Fibroblast of the aortic adventitia (primary cell): Measurements from ENCODE around the gene LRCH1. TPM values are rescaled to one million over a fixed set of nuclear protein-coding genes. Genes with fewer than 3 reads are reported as not detected.

Experiments
- DNase-seq: peaks from one replicate; pipeline ENCODE4 v3.0.0-alpha.2; 2010; ENCODE audit warnings: low read depth
- H3K4me3 ChIP-seq: 2 replicates; pipeline ENCODE4 v1.5.1; 2011; ENCODE audit warnings: low read depth, mild to moderate bottlenecking, control low read depth, low read length, moderate library complexity
- CTCF ChIP-seq: IDR thresholded peaks from 2 replicates; pipeline ENCODE4 v1.5.1; 2011; ENCODE audit warnings: mild to moderate bottlenecking, low read length, control low read depth, inconsistent platforms; ENCODE audit not compliant: insufficient read depth
- total RNA-seq: library from RNA; depleted of rRNA; stranded (reverse); fragments of >200 nt; gene quantifications from 2 replicates; pipeline ENCODE4 v1.2.3, GENCODE V29; 2012; ENCODE audit warnings: low replicate concordance

The LRCH1 gene
- total RNA-seq, 1 donor = 9.5 TPM

GRCh38 chr13:46560778-46561177, 7.8 kb downstream of the LRCH1 start:
- TF ChIP-seq CTCF = no peak
- H3K4me3 ChIP-seq = no peak overlapping the region
- no peak for DNase-seq

- no peak for TF ChIP-seq CTCF
- no peak overlapping the region for H3K4me3 ChIP-seq
- no peak for DNase-seq
These were observed 8.3 kb downstream of the LRCH1 start for GRCh38 chr13:46561286-46561685.

GRCh38 chr13:46561691-46562090, 8.7 kb downstream of the LRCH1 start:
- TF ChIP-seq CTCF = no peak
- DNase-seq = peak; percentile 32
- no peak overlapping the region for H3K4me3 ChIP-seq

GRCh38 chr13:46562152-46562551, 9.2 kb downstream of the LRCH1 start:
- H3K4me3 ChIP-seq = no peak overlapping the region
- no peak for TF ChIP-seq CTCF
- no peak for DNase-seq

GRCh38 chr13:46562581-46562980, 9.6 kb downstream of the LRCH1 start:
- no peak for TF ChIP-seq CTCF
- no peak for DNase-seq
- no peak overlapping the region for H3K4me3 ChIP-seq

- no peak for DNase-seq
- H3K4me3 ChIP-seq = no peak overlapping the region
- no peak for TF ChIP-seq CTCF
These were observed 13.1 kb downstream of the LRCH1 start for GRCh38 chr13:46565808-46566750.

GRCh38 chr13:46567671-46568070, 14.7 kb downstream of the LRCH1 start:
- TF ChIP-seq CTCF = no peak
- no peak for DNase-seq
- H3K4me3 ChIP-seq = no peak overlapping the region
